SH-SY5Y (cell line): ENCODE results near the gene LCNL1.

Experiments used
- GATA2 ChIP-seq: IDR thresholded peaks from 2 replicates; pipeline ENCODE4 v1.6.1; 2011; ENCODE audit warnings: mild to moderate bottlenecking, low read depth, low read length
- GATA3 ChIP-seq: IDR thresholded peaks from 2 replicates; pipeline ENCODE4 v1.6.1; 2011; ENCODE audit warnings: low read depth, mild to moderate bottlenecking, low read length, moderate library complexity

LCNL1 gene

DNA sequence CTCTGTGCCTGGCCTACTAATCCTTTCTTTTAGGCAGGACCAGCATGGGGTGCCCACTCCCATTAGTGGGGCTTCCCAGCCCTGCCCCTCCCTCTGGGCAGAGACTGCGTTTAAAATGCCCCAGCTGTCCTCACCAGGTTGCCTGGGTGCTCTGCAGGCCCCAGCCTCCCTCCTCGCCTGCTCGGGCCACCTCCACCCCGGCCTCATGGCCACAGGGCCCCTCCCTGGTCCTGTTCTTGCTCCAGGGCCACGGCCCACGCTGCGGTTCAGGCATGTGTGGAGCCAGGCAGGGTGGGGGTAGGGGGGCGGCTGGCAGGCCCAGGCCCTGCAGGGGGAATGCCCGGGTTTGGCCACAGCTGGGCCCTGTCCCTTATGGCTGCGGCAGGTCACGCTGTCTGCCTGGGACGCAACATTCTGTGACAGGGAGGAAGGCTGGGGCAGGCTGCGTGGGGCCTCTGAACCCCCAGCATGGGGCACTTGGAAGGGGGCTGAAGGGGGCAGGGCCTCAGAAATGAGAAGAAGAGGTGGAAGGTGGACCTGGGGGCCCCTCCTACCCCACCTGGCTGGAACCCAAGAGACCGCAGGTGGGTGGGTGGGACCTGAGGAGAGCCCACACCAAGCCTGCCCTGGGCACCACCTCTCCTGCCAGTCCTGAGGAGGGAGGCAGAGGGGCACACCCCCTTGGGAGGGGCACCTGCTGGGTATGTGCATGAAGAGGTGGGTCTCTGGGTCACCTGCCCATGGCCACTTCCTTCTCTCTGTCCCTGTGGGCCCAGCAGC is 31.1 kb upstream of the LCNL1 start, which contains the start of gene LCN12:
Gene LCN12, plus strand, starts transcription at position 733 of the 780 bp plus-strand sequence. CDS start 55 bp downstream, outside the sequence.
- TF ChIP-seq GATA3 (no peak), GATA2 (no peak)

DNA sequence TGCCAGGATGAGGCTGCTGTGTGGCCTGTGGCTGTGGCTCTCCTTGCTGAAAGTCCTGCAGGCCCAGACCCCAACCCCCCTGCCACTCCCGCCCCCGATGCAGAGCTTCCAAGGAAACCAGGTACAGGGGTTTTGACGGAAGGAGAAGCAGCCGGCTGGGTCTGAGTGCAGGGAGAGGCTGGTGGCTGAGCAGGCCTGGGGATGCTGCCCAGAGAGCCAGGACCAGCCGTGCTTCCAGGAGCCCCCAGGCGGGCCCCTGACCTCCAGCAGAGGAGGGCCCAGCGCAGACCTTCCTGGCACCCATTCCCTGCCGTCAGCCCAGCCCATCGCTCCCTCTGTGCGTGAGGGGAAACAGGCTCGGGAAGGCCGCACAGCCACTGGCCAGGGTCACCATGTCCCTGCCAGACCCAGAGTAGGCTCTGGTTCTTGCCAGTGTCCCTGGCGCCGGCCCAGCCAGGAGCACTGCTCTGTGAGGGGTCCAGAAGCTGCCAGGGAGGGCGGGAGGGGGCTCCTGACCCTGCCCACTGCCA is 30.4 kb upstream of the LCNL1 start:
- no peak for TF ChIP-seq GATA3
- no peak for TF ChIP-seq GATA2

GRCh38 chr9:136952876-136953770 is 29.7 kb upstream of the LCNL1 start:
- no peak for TF ChIP-seq GATA3
- TF ChIP-seq GATA2: no peak

- TF ChIP-seq GATA2 (no peak), GATA3 (no peak)
These were observed 29.0 kb upstream of the LCNL1 start for GRCh38 chr9:136953771-136954269.

DNA sequence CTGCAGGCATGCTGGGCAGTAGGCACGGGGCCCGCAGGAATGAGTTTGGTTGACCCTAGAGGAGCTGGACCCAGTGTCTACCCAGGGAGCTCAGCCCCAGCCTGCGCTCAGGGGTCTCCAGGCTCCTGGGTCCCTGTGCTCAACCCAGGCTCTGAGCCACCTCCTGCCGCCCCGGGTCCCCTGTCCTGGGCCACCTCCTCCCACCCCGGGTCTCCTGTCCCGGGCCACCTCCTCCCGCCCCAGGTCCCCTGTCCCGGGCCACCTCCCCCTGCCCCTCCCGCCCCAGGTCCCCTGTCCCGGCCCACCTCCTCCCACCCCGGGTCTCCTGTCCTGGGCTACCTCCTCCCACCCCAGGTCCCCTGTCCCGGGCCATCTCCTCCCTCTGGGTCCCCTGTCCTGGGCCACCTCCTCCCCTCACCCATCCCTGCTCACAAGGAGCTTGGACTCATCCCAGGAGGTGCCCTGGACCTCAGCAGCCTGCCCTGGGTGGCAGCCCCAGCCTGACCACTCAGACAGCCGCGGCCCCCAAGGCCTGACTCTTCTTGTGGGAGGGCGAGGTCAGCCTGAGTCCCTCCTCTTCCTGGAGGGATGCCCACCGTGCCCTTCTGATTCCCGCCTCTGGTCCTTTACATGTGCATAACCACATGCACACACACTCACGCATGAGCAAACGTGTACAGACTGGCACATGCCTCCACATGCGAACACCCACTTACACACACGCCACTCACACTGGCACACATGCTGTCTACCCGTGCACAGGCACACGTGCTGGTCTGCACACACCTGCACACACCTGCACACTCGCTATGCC is 28.3 kb upstream of the LCNL1 start:
- TF ChIP-seq GATA3 (no peak), GATA2 (no peak)

GRCh38 chr9:136955202-136955942 is 27.4 kb upstream of the LCNL1 start:
- TF ChIP-seq GATA3: no peak
- TF ChIP-seq GATA2: no peak

DNA sequence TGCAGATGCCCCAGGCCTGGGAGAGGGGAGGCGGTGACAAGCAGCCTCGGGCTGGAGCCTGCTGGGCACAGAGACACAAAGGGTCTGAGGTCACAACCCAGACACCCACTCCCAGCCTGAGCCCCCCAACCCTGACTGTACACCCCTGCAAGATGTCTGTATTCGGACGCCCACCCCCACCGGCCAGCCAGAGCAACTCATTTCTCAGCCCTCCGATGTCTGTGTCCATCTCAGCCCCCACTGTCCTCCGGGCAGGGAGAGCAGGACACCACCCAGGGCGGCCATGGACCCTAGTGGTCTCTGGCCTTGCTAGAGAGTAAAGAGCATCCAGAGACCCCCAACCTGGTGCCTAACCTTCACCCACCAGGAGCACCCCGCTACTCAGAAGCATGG is 26.9 kb upstream of the LCNL1 start:
- TF ChIP-seq GATA2: no peak
- no peak for TF ChIP-seq GATA3

GRCh38 chr9:136956604-136957003 is 26.2 kb upstream of the LCNL1 start:
- TF ChIP-seq GATA2 (no peak), GATA3 (no peak)

GRCh38 chr9:136957461-136957860 is 25.3 kb upstream of the LCNL1 start:
- TF ChIP-seq GATA2 (no peak), GATA3 (no peak)

GRCh38 chr9:136957901-136958300 is 24.9 kb upstream of the LCNL1 start:
- TF ChIP-seq GATA3 (no peak), GATA2 (no peak)

- TF ChIP-seq GATA2 (no peak), GATA3 (no peak)
These were observed 24.3 kb upstream of the LCNL1 start for GRCh38 chr9:136958473-136958872.

DNA sequence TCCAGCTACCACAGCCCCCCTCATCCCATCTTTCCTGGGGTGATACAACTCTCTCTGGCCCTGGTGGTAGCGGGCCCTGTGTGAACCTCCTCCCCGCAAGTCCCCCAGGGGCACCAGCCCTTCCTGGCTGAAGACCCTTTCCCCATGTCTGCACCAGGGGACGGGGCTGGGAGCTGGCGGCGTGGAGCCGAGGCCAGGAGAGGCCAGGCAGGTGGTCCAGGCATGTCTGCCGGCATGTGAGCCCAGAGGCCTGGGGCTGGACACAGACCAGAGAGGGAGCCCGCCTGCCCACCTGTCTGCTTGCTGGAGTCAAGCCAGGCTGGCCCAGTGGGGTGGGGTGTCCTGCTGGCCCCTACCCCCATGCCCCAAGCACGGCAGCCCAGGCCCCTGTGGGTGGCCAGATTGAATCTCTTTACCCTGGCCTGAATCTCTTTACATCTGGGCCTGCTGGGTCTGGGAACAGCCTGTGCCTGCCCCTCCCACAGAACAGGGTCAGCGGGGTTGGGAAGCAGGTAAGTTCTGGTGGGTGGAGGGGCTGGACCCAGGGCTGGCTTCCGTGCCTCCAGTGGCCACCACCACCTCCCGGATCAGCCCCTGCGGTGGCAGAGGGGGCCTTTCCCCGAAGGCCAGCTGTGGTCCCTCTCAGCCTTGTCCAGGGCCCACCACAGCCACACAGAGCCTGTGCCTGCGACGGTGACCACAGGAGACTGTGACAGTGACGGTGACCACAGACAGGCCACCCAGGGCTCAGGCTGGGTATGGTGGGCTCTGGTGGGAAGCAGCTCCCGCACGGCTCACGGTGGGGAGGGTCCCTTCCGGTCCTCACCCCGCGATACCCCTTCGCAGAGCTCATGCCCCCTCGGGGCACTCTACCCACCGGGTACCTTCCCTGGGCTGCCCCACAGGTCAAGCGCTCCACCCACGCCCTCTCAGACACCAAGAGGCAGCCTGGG is 23.6 kb upstream of the LCNL1 start:
- TF ChIP-seq GATA2 (no peak), GATA3 (no peak)
